Non-pigmented ciliary epithelial cell (primary cell): ENCODE measurements around the gene SLC8A2.
A peak's percentile ranks its signal among the peaks of the same experiment; 100 is the strongest.
"Not testable (repeated sequence)": the region's sequence is repeated elsewhere in the genome, so short reads cannot be mapped to it uniquely, and the experiment has no call there.

Source experiments
- DNase-seq: peaks from one replicate; pipeline ENCODE4 v3.0.0-alpha.2; 2010; ENCODE audit warnings: low read depth

Gene SLC8A2

DNA sequence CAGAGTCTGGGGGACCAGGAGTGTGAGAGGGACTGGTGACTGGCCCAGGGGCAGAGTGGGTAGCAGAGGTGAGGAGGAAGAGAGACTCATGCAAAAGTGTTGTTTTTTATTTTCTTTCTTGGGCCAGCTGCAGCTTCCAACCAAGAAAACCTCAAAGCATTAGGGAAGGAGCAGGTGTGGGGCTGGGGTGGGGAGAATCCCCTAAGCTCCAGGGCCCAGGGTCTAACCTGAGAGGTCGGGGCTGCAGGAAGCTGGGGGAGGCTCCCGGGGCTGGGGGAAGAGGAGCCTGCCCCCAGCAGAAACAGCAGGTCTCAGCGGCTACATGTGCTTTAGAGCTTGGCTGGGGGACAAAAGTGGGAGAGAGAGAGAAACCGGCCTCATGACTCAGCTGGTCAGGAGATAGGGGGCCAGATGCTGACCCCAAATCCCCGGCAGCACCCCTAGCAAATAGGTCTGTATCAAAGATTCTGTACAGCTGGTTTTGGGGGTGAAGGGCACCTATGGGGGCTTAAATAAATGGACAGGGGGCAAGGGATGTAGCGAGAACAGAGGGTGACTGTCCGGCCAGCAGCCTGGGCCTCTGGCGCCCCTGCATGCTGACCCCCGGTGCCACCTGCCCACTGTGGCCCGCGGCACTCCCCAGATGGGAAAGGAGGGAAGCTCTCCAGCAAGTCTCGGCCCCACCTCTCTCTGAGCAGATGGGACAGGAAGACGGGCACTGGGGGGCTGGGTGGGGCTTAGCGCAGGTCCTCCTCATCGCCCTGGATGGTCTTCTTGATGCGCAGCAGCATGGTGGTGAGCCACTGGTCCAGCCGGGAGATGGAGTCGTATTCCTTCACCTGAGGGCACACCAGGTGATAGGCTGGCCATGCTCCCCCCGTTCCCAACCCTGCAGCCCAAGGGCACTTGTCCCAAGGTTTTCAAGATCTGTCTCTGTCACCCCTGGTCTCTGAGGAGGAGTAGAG is 16.1 kb upstream of the SLC8A2 start:
- no peak for DNase-seq

DNA sequence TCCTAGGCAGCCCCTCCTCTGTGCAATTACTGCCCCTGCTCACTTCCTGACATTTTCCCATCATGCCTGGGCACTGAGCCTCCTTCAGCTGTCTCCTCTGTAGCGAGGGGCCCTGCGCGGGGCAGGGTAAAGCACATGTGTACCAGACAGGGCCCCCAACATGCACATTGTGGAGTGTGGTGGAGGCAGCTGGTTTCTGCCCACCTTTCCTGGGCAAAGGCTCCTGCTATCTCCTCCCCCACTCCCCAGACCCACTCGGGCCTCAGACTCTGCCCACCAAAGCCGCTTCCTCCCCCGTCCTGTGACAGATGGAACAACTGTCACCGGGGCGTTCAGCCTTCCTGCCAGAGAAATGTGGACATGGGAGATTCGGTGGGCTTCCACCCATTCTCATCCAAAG is 15.2 kb upstream of the SLC8A2 start:
- no peak for DNase-seq

DNA sequence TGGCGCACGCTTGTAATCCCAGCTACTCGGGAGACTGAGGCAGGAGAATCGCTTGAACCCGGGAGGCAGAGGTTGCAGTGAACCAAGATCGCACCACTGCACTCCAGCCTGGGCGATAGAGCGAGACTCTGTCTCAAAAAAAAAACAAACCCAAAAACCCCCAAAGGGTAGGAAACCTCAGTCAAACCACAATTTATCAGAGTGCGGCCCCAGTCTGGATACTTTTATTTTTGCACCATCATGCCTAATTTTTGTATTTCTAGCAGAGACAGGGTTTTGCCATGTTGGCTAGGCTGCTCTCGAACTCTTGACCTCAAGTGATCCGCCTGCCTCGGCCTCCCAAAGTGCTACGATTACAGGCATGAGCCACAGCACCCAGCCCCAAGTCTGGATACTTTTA is 14.5 kb upstream of the SLC8A2 start:
- DNase-seq = not testable (repeated sequence)

DNA sequence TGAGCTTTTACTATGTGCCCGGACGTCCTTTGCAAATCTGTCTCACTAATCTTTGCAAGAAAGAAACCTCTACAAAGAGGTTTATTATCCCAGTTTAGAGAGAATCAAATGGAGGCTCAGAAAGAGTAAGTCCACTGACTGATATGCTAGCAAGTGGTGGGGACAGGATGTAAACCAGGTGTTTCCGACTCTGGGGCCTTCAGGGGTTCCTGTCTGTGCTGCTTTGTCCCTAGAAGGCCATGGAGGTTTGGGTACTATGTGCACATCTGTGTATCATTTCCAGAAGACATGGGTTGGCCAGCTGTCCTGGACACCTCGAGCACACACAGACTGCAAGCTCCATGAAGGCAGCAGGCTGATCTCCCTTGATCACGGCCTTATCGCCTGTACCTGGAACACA is 13.5 kb upstream of the SLC8A2 start:
- DNase-seq = no peak

DNA sequence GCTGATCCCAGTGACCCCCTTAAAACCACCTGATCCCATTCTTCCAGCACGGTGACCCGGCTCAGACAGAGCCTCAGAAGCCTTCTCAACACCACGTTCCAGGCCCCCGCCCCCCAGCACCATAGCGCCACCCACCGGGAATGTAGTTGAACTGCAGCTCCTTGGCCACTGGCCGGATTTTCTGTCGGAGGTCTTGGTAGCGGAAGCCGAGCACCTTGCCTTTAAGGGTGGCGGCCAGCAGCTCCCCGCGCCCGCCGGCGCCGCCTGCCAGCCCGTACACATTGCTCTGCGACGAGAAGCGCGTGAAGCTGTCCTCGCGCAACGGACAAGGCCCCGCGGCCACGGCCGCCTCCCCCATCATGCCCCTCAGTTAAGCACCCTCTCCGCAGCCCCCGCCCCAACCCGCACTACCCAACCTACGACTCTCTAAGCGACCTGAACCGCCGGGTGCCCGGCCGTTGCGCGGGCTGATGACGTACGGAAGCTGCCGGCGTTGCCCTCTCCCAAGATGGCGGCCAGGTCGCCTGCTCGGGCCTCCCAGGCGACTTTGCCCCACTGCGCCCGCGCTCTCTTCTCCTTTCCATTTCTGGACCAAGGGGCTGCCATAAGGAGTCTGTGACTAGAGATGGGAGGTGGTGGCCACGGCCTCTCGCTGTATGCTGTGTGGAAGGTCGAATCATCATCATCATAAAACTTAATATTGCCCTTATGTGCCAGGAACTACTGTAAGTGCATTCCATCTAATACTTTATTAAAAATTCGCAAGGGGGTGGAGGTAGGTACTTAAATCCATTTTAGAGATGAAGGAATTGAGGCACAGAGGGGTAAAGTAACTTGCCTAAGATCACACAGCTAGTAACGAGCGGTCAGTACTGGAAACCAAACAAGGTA is 12.4 kb upstream of the SLC8A2 start, which contains the start of gene KPTN:
TSS of gene KPTN (minus strand) at position 420 of the 891 bp plus-strand sequence. CDS start at position 361, 59 bp downstream.
- peak; percentile 47 for DNase-seq

DNA sequence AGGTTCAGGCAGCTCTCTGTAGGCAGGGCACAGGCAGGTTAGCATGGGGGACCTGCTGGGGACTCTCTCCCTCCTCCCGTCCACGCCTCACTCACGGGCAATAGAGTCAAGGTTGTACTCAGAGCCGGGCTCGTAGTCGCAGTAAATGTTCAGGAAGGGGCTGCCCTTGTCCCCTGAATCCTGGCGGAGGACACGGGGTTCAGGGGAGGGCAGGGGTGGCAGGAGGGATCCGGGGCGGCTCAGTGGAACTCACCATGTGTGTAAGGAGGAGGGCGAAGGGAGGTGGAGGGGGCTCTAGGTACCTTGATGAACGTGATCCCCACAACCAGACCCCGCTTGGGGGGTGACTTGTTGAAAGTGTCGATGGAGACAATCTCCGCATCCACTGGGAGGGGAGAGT is 11.5 kb upstream of the SLC8A2 start:
- DNase-seq = no peak

DNA sequence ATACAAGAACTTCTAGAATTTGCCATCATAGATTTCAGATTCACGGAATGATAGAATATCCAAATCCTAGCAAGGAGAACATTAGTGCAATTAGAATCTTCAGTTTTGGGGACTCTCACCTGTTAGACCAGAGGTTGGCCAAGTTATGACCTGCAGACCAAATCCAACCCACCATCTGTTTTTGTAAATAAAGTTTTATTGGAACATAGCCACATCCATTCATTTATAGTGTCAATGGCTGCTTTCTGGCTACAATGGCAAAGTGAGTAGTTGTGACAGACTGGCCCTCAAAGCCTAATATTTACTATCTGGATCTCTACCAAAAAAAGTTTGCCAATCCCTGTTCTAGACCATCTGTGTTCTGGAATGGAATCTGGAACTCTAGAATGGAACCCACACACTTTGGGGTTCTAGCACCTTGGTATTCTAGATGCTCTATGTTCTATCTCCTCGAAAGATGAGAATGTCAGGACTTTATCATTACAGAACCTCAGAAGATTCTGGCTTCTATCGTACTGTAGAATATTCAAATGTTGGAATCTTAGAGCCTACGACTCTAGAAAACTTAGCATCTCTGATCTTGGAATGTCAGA is 9.9 kb upstream of the SLC8A2 start:
- no peak for DNase-seq

DNA sequence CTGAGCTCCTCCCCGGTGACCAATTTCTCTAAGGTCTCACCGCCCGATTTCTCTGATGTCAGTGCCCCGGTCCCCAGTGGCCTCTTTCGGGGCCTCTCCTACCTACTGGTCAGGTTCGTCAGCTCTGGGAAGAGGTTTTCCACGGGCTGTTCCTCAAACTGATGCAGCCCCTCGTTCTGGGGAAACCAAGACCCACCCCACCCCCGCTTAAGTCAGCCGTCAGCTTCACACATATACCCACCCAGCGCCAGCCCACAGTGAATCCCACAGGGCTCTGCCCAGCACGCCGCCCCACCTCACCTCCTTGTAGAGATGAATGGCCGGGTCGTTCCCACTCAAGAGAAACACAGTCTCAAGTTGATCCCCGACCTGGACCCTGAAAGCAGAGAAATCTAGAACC is 9.0 kb upstream of the SLC8A2 start:
- no peak for DNase-seq

DNA sequence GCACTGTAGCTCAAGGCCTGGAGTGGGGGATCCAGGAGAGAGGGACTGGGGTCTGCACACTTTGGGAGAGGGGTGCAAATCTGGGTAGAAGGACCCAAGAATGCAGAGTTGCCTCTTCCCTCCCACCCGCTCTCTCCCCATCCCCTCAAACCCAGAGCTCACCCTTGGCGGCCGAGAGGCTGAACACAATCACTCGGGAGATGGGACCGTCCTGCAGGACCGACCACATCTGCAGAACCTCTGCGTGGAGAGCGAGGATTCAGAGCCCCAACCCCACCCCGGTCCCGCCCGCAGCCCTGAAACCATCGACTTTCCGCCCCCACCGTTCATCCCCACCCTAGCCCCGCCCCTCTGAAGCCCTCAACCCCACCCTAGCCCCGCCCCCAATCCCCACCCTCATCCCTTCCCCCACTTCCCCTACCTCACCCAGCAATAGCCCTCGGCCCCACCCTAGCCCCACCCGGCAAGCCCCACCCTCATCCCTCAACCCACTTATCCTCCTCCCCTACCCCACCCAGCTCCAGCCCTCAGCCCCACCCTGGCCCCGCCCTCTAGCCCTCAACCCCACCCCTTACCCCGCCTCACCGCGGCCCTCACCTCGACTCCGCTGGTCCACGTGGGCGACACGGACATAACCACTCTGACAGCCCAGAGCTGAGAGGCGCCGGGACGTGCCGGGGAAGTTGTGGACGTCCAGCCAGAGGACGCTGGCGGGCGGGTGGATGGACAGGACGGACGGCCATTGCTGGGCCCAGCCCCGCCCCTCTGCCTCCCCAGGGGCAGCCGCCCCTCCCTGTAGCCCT is 8.2 kb upstream of the SLC8A2 start:
- no peak for DNase-seq

DNA sequence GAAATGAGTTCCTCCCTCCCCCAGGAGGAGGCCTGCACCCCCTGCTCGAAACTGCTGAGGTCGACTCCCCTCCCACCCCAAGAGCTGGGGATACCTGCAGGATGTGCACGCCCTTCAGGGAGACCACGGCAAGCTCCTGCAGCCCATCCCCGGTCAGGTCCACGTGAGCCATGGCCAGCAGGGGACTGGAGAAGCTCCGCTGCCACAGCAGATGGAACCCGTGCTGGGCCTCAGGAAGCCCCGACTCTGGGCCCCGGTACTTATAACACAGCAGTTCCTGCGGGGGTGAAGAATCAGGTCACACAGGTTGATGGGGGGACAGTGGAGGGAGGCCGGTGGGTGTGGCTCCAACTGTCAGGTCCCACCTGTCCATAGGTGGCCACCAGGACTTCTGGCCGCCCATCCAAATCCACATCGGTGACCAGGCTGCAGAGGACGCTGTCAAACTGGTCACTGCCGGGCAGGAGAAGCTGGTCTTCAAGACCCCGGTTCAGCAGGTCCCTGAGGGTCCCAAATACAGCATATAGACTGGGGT is 4.8 kb upstream of the SLC8A2 start:
- DNase-seq = no peak

DNA sequence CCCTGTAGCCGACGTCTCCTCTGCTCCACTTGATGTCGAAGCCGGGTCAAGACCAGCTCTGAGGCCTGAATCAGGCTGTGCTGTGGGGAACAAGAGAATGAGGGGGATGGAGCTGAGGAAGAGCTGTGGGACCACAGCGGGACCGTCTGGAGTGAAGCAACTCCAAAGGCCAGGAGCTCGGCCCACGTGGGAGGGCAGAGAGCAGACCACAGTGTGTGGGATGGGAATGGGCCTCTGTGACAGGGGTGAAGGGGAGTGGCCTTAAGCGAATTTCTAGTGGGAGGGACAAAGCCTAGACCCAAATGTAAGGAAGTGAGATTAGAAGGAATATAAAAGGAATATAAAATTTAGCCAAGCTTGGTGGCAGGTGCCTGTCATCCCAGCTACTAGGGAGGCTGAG is 3.8 kb upstream of the SLC8A2 start:
- DNase-seq = no peak

DNA sequence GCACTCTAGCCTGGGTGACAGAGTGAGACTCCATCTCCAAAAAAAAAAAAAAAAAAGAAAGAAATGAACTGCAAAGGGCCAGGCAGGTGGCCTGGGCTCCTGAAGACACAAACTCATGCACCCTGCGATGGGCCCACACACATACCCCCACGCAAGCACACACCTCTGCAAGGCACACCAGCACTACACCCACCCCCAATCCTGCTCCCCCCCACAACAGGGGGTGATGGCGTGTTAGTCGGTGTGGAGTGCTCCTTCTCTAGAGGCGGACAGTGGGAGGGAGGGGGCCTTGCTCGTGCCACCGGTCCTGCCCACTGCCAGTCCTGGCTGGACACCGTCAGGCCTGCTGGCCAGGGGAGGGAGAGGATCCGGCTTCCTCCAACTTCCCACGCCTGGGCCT is 1.6 kb upstream of the SLC8A2 start:
- DNase-seq = no peak

DNA sequence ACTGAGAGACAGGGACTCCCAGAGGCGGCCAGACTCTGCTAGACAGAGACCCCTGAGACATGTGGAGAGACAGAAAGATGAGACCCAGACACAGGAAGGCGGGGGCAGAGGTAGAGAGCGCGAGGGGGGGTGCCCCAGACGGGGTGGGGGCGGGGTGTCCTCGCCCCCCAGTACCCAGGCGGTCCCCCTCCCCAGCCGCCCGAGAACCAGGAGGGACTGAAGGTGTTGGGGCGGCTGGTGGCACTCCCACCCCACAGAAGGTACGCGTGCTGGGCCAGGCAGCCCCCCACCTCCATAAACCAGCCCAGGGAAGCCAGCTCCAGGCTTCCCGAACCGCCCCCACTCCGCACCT is 336 bp downstream of the SLC8A2 start:
- DNase-seq = no peak

DNA sequence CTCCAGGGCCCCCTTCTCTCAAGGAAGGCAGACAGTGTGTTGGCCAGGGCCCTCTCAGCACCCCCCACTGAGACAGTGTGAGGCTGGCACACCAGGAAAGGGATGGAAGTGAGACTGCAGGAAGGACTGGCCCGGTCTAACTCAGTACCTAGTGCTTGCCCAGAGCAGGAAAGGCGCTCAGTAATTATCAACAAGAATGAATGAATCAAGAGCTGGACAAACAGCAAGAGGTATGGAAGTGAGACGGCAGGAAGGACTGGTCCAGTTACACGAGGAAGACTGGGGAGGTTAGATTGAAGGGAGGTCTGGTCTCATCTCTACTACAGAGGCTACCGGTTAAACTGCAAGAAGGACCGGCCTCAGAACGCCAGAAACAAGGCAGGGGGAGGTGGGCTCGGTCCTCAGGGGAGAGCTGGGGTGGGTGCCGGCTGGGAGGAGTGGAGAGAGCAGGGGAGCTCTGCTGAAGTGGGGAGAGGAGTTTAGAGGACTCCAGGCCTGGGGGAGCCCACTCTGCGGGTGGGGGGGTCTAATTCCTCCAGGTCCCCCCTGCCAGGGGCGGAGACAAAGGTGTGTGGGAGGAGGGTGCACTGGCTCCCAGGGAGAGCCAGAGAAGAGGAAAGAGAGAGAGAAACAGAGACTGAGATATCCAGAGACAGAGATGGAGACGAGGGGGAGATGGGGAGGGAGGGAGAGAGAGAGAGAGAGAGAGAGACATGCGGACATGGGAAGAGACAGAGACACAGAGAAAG is 1.1 kb downstream of the SLC8A2 start:
- DNase-seq = no peak

DNA sequence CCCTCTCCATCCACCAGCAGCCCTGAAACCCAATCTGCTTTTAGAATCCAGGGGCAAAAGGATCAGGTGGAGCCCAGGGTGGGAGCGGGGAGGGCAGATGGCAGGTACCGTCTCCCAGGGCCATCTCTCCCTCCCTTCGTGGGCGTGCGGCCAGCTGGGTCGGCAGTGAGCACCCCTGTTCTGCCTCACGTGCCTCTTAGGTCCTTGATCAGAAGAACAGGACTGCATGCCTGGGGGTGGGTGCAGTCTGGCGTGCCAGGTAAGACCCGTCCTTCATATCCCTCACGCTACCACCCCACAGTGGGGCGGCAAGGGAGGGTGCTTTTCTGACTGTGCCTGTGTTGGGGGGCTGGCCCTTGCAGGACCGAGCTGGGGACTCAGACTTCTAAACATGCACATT is 2.0 kb downstream of the SLC8A2 start:
- no peak for DNase-seq

DNA sequence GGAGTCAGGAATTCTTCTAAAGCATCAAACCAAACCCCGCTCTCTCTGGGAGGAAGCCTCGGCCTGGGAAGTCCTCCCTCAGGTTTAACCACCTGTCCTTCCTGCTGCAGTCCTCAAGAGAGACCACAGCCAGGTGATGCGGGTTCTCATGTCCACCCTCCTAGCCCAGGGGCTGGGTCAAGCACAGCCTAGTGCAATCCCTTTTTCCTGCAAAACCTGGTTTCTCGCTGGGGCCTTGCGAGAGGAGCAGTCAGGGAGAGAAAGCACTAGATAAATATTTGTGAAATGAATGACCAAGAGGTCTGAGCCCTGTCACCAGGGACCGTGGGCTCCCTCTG is 2.4 kb downstream of the SLC8A2 start:
- no peak for DNase-seq

DNA sequence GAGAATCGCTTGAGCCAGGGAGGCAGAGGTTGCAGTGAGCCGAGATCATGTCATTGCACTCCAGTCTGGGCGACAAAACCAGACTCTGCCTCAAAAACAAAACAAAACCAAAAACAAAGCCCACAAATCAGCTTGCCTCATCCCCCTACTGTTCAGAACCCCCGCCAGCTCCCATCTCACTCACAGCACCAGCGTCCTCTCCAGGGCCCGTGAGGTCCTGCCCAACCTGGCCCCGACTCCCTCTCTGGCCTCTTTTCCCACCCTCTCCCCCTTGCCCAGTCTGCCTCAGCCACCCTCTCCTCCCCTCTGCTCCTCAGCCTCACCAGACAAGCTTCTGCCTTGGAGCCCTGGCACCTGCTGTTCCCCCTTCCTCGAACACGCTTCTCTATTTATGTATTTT is 3.8 kb downstream of the SLC8A2 start:
- DNase-seq = no peak

DNA sequence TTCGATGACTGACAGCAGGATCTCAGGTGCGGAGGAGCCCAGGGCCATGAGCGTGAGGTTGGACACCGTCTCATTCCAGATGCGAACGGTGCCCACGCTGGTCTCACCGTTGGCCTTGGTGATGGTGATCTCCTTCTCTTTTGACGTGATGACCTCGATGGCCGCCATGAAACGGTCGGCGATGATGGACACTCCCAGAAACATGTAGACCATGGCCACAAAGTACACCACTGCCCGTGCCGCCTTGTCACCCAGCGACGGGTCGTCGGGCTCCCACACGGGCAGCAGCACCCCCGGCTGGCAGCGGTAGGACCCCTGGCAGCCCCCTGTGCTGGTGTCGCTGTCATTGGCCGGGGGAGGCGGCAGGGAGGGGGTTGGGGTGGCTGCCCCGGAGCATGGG is 5.7 kb downstream of the SLC8A2 start:
- no peak for DNase-seq

DNA sequence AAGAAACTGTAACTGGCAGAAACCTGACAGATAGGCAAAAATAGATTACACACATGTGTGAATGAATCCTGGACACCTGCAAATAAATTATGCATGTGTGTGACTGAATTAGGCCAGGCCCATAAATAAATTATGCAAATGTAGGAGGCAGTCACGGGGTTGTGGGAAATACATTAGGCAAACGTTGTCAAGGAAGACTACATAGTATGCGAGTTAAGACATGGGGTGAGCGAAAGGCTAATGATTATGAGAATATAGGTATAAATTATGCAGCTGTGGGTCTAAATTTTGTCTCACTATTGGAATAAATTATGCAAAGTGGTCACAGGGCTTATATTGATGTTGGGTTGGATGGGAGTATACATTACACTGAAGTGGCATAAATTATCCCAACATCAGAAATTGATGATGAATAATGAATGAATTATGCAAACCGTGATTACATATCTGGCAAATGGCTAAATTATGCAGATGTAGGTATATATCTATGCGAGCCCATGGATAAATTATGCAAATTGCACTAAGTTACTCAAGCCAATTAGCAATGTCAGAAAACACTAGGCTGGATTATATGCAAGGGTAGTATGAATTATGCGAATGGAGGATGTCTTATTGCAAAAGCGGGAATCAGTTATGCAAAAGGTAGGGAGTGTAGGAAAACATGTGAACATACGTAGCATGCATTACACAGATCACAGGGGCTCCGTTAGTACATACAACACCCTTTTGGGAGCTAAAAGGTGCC is 6.8 kb downstream of the SLC8A2 start:
- DNase-seq = no peak

DNA sequence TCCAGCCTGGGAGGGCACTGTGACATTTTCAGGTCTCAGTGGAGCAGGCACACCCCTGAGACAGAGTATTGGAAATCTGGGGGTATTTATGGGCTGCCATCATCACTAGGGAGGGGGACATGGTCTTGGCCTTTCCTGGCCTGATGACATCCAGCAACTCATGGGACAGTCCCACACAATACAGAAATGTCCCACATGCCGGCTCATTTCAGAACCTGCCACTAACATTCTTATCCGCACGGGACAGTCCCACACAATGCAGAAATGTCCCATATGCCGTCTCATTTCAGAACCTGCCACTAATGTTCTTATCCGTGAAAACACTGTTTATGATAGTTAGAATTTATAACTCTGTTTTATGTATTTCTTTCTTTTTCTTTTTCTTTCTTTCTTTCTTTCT is 9.8 kb downstream of the SLC8A2 start:
- no peak for DNase-seq
